K562 (cell line): ENCODE measurements around the gene OR7G3. TPM values are rescaled to one million over a fixed set of nuclear protein-coding genes. Genes with fewer than 3 reads are reported as not detected.

Experiments
- FOXK1 ChIP-seq: sonication (generic); formaldehyde crosslinking; IDR thresholded peaks from 2 replicates; pipeline ENCODE4 v1.8.0; 2022; ENCODE audit warnings: missing genetic modification reagents, mild to moderate bottlenecking, borderline replicate concordance
- KDM5B ChIP-seq: fragments of 200-600 bp; sonication (generic); IDR thresholded peaks from 2 replicates; pipeline ENCODE4 v1.6.1; 2012; ENCODE audit warnings: low read depth, mild to moderate bottlenecking, moderate library complexity, low read length, control low read depth, inconsistent platforms; ENCODE audit not compliant: insufficient replicate concordance
- MCM2 ChIP-seq: fragments of 450-650 bp; IDR thresholded peaks from 2 replicates; pipeline ENCODE4 v1.6.1; 2017; ENCODE audit warnings: low read depth, mild to moderate bottlenecking
- POLR2AphosphoS2 ChIP-seq: IDR thresholded peaks from 2 replicates; pipeline ENCODE4 v1.6.1; 2012; ENCODE audit warnings: low read length, improper control_type of control experiment
- TCF7L2 ChIP-seq: fragments of 150-350 bp; IDR thresholded peaks from 2 replicates; pipeline ENCODE4 v1.6.1; 2016; ENCODE audit warnings: low read depth, mild to moderate bottlenecking, low read length, moderate library complexity
- ZNF57 ChIP-seq: fragments of 450-650 bp; formaldehyde crosslinking; IDR thresholded peaks from 2 replicates; pipeline ENCODE4 v1.4.0; 2020; ENCODE audit warnings: mild to moderate bottlenecking, moderate library complexity
- polyA plus RNA-seq, 8 experiments: library from polyadenylated mRNA; depleted of rRNA in 4 of 8; stranded (reverse) in 5 of 8; unstranded in 3 of 8; fragments of >200 nt; fragmentation: Nextera tagmentation in 2 of 8; fragmentation: Illumina TruSeq in 1 of 8; extraction: Ambion mirVana in 2 of 8; extraction: Trizol in 1 of 8; gene quantifications; 2 replicates each; pipeline versions ENCODE4 v1.2.1 to v1.2.3, GENCODE V29; 2011 to 2014; ENCODE audit warnings: inconsistent platforms in 1 of 8, missing spikeins in 1 of 8
- total RNA-seq, 7 experiments: library from RNA; depleted of rRNA in 6 of 7; stranded (reverse); fragments of >200 nt in 6 of 7; fragmentation: Illumina TruSeq in 2 of 7; extraction: Trizol in 2 of 7; gene quantifications; 2 replicates each; pipeline versions ENCODE4 v1.2.1 to v1.2.3, GENCODE V29; 2011 to 2021; ENCODE audit warnings: low replicate concordance in 1 of 7
- TF ChIP-seq, protein P1 (sequence below), 2 experiments: fragments of 450-650 bp in 1 of 2; sonication (generic) in 1 of 2; formaldehyde crosslinking in 1 of 2; IDR thresholded peaks; 2 replicates each; pipeline versions ENCODE4 v1.7.1 to v1.9.0; 2016 to 2022; ENCODE audit warnings: inconsistent platforms in 1 of 2, mild to moderate bottlenecking in 1 of 2, missing genetic modification reagents in 1 of 2
- TF ChIP-seq, protein P2 (sequence below): IDR thresholded peaks from 3 replicates; pipeline ENCODE4 v1.6.1; 2011; ENCODE audit warnings: borderline replicate concordance, mild to moderate bottlenecking; ENCODE audit not compliant: insufficient read length, insufficient read depth
- TF ChIP-seq, protein P3 (sequence below), 3 experiments: fragments of 200-800 bp in 1 of 3; fragments of 250-450 bp in 1 of 3; fragments of 450-650 bp in 1 of 3; sonication (Bioruptor Pico) in 1 of 3; sonication (Bioruptor generic) in 1 of 3; formaldehyde crosslinking in 1 of 3; IDR thresholded peaks; 2 replicates each; pipeline versions ENCODE4 v1.6.1 to v1.8.0; 2016 to 2022; ENCODE audit warnings: mild to moderate bottlenecking in 2 of 3, missing genetic modification characterization in 2 of 3, missing compliant biosample characterization in 1 of 3, moderate library complexity in 1 of 3

The OR7G3 gene
- total and polyA plus RNA-seq, 9 of the 15 experiments (the other 6 are each of a cell fraction or from before 2014, with no cell fraction given): not detected

DNA sequence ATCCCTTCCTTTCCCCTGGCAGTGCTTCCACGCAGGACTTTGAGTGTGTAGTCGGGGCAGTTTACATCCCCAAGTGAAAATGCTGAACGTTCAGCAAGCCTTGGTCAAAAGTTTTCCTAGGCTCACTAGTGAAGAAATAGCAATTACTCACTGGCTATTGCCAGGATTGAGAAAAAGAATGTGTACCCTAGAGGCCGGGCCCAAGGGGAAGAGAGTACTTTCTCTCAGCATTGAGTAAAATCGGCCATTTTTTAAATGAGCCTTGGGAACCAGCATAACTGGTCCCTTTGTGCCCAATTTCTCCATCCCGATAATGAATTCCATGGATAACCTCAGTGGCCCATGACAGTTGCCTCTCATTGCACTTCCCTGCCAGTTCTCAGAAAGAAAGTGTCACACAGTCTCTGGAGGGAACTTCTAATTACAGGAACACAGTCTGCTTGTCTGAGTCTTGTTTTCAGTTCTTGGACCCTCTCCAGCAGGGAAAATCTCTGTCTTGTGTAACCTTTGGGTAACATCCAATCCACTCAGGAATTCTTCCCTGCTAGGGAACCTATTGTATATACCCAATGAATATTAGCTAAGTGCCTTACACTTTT is 44.7 kb upstream of the OR7G3 start (continued):
- TF ChIP-seq, protein P1, sequence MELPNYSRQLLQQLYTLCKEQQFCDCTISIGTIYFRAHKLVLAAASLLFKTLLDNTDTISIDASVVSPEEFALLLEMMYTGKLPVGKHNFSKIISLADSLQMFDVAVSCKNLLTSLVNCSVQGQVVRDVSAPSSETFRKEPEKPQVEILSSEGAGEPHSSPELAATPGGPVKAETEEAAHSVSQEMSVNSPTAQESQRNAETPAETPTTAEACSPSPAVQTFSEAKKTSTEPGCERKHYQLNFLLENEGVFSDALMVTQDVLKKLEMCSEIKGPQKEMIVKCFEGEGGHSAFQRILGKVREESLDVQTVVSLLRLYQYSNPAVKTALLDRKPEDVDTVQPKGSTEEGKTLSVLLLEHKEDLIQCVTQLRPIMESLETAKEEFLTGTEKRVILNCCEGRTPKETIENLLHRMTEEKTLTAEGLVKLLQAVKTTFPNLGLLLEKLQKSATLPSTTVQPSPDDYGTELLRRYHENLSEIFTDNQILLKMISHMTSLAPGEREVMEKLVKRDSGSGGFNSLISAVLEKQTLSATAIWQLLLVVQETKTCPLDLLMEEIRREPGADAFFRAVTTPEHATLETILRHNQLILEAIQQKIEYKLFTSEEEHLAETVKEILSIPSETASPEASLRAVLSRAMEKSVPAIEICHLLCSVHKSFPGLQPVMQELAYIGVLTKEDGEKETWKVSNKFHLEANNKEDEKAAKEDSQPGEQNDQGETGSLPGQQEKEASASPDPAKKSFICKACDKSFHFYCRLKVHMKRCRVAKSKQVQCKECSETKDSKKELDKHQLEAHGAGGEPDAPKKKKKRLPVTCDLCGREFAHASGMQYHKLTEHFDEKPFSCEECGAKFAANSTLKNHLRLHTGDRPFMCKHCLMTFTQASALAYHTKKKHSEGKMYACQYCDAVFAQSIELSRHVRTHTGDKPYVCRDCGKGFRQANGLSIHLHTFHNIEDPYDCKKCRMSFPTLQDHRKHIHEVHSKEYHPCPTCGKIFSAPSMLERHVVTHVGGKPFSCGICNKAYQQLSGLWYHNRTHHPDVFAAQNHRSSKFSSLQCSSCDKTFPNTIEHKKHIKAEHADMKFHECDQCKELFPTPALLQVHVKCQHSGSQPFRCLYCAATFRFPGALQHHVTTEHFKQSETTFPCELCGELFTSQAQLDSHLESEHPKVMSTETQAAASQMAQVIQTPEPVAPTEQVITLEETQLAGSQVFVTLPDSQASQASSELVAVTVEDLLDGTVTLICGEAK (IDR thresholded peaks at IDR 0.05): no peak
- TF ChIP-seq, protein P1 (CRISPR knock-in tag; IDR thresholded peaks at IDR 0.05): no peak
- TF ChIP-seq POLR2AphosphoS2 (no peak), TCF7L2 (no peak), FOXK1 (CRISPR knock-in tag) (no peak), KDM5B (no peak), MCM2 (no peak), ZNF57 (no peak)
- TF ChIP-seq, protein P2, sequence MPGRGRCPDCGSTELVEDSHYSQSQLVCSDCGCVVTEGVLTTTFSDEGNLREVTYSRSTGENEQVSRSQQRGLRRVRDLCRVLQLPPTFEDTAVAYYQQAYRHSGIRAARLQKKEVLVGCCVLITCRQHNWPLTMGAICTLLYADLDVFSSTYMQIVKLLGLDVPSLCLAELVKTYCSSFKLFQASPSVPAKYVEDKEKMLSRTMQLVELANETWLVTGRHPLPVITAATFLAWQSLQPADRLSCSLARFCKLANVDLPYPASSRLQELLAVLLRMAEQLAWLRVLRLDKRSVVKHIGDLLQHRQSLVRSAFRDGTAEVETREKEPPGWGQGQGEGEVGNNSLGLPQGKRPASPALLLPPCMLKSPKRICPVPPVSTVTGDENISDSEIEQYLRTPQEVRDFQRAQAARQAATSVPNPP: no peak
- TF ChIP-seq, protein P3, sequence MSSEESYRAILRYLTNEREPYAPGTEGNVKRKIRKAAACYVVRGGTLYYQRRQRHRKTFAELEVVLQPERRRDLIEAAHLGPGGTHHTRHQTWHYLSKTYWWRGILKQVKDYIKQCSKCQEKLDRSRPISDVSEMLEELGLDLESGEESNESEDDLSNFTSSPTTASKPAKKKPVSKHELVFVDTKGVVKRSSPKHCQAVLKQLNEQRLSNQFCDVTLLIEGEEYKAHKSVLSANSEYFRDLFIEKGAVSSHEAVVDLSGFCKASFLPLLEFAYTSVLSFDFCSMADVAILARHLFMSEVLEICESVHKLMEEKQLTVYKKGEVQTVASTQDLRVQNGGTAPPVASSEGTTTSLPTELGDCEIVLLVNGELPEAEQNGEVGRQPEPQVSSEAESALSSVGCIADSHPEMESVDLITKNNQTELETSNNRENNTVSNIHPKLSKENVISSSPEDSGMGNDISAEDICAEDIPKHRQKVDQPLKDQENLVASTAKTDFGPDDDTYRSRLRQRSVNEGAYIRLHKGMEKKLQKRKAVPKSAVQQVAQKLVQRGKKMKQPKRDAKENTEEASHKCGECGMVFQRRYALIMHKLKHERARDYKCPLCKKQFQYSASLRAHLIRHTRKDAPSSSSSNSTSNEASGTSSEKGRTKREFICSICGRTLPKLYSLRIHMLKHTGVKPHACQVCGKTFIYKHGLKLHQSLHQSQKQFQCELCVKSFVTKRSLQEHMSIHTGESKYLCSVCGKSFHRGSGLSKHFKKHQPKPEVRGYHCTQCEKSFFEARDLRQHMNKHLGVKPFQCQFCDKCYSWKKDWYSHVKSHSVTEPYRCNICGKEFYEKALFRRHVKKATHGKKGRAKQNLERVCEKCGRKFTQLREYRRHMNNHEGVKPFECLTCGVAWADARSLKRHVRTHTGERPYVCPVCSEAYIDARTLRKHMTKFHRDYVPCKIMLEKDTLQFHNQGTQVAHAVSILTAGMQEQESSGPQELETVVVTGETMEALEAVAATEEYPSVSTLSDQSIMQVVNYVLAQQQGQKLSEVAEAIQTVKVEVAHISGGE (CRISPR knock-in tag; IDR thresholded peaks at IDR 0.05): no peak
